ENCODE results near the gene GALT. TPM values are rescaled to one million over a fixed set of nuclear protein-coding genes. Genes with fewer than 3 reads are reported as not detected.

GALT gene
- total and polyA plus RNA-seq, 4 donors = 58.6 to 196 (median 115) TPM

GRCh38 chr9:34624475-34625185, 21.8 kb upstream of the GALT start:
- Histone ChIP-seq H3K4me3 (ENCODE audit: low read depth in 1 of 3, low read length in 3 of 3) (no peak overlapping the region), H3K9ac (ENCODE audit: low read depth in 1 of 2, low read length in 2 of 2) (no peak overlapping the region), H3K4me1 (ENCODE audit: control insufficient read depth in 4 of 4, insufficient read depth in 4 of 4, low read length in 3 of 4) (peaks cover 3 to 22% (median 18%) of the 10 kb centered on the region in 4 donors), H3K36me3 (ENCODE audit: control insufficient read depth in 4 of 4, insufficient read depth in 3 of 4, low read depth in 1 of 4, low read length in 3 of 4) (no peaks in the 10 kb centered on the region), H3K27ac (ENCODE audit: low read depth in 1 of 2, low read length in 2 of 2) (no peak overlapping the region), H3K27me3 (ENCODE audit: control insufficient read depth in 4 of 4, insufficient read depth in 4 of 4, low read length in 3 of 4) (no peaks in the 10 kb centered on the region), H3K9me3 (ENCODE audit: control insufficient read depth in 4 of 4, low read length in 3 of 4) (no peaks in the 10 kb centered on the region)
- WGBS = 64% methylated on average over 39 of the region's 39 CpGs
- TF ChIP-seq RXRA (IDR thresholded peaks at IDR 0.05) = no peak
- TF ChIP-seq RAD21 (IDR thresholded peaks at IDR 0.05) = no peak
- no peak for TF ChIP-seq ZBTB33 (IDR thresholded peaks at IDR 0.05)
- no peak for TF ChIP-seq TAF1 (conservative IDR thresholded peaks at IDR 0.05)
- TF ChIP-seq NR2F2 (IDR thresholded peaks at IDR 0.05) = no peak
- no peak for TF ChIP-seq FOXA1 (IDR thresholded peaks at IDR 0.05)
- no peak for TF ChIP-seq FOXA2 (IDR thresholded peaks at IDR 0.05)
- no peak for TF ChIP-seq JUND (IDR thresholded peaks at IDR 0.05)
- no peak for TF ChIP-seq CTCF (IDR thresholded peaks at IDR 0.05; ENCODE audit: low read depth, low read length, missing input control)
- no peak for TF ChIP-seq HNF4G (IDR thresholded peaks at IDR 0.05)
- no peak for TF ChIP-seq MAX (IDR thresholded peaks at IDR 0.05)
- no peak for TF ChIP-seq SP1 (IDR thresholded peaks at IDR 0.05)
- no peak for TF ChIP-seq HNF4A (conservative IDR thresholded peaks at IDR 0.05)
- no peak for TF ChIP-seq YY1 (IDR thresholded peaks at IDR 0.05)
- TF ChIP-seq REST (IDR thresholded peaks at IDR 0.05) = no peak
- no peak for TF ChIP-seq ATF3 (IDR thresholded peaks at IDR 0.05)
- no peak for DNase-seq (ENCODE audit: low spot score)

GRCh38 chr9:34625186-34625486, 21.3 kb upstream of the GALT start:
- Histone ChIP-seq H3K4me3 (ENCODE audit: low read depth in 1 of 3, low read length in 3 of 3) (no peak overlapping the region), H3K36me3 (ENCODE audit: control insufficient read depth in 4 of 4, insufficient read depth in 3 of 4, low read depth in 1 of 4, low read length in 3 of 4) (no peaks in the 10 kb centered on the region), H3K27ac (ENCODE audit: low read depth in 1 of 2, low read length in 2 of 2) (no peak overlapping the region), H3K9me3 (ENCODE audit: control insufficient read depth in 4 of 4, low read length in 3 of 4) (no peaks in the 10 kb centered on the region), H3K9ac (ENCODE audit: low read depth in 1 of 2, low read length in 2 of 2) (no peak overlapping the region), H3K27me3 (ENCODE audit: control insufficient read depth in 4 of 4, insufficient read depth in 4 of 4, low read length in 3 of 4) (no peaks in the 10 kb centered on the region), H3K4me1 (ENCODE audit: control insufficient read depth in 4 of 4, insufficient read depth in 4 of 4, low read length in 3 of 4) (peaks cover 3 to 24% (median 19%) of the 10 kb centered on the region in 4 donors)
- DNase-seq (ENCODE audit: low spot score) = no peak
- WGBS = 80% methylated on average over 3 of the region's 3 CpGs
- TF ChIP-seq JUND (IDR thresholded peaks at IDR 0.05) (no peak), MAX (IDR thresholded peaks at IDR 0.05) (no peak), ATF3 (IDR thresholded peaks at IDR 0.05) (no peak), HNF4G (IDR thresholded peaks at IDR 0.05) (no peak), FOXA1 (IDR thresholded peaks at IDR 0.05) (no peak), FOXA2 (IDR thresholded peaks at IDR 0.05) (no peak), NR2F2 (IDR thresholded peaks at IDR 0.05) (no peak), REST (IDR thresholded peaks at IDR 0.05) (no peak), RAD21 (IDR thresholded peaks at IDR 0.05) (no peak), TAF1 (conservative IDR thresholded peaks at IDR 0.05) (no peak), YY1 (IDR thresholded peaks at IDR 0.05) (no peak), EGR1 (IDR thresholded peaks at IDR 0.05; ENCODE audit: low read depth in 2 of 2) (no peak)

Data from liver (tissue), 9 donors.